Prostate gland (tissue), 2 donors: ENCODE results near the gene POU2F1. TPM values are rescaled to one million over a fixed set of nuclear protein-coding genes. Genes with fewer than 3 reads are reported as not detected.

Experiments used
- DNase-seq: peaks from one replicate; pipeline ENCODE4 v3.0.0-alpha.2; 2019; ENCODE audit warnings: low spot score
- H3K27ac ChIP-seq, 2 donors: fragments of 200-600 bp; sonication (generic); 2 replicates each; pipeline ENCODE4 v1.5.1; 2017 to 2019
- H3K27me3 ChIP-seq: fragments of 200-600 bp; sonication (generic); replicated peaks from 2 replicates; pipeline ENCODE4 v1.5.1; 2019; ENCODE audit not compliant: insufficient read depth
- H3K36me3 ChIP-seq, 2 donors: fragments of 200-600 bp; sonication (generic); 1 replicate in 1 of 2; 2 replicates in 1 of 2; pipeline versions ENCODE4 v1.5.1 to v1.8.1; 2017 to 2019
- H3K4me1 ChIP-seq: fragments of 200-600 bp; sonication (generic); replicated peaks from 2 replicates; pipeline ENCODE4 v1.5.1; 2019
- H3K4me3 ChIP-seq, 2 donors: fragments of 200-600 bp; sonication (generic); 2 replicates each; pipeline ENCODE4 v1.5.1; 2017 to 2019
- H3K9me3 ChIP-seq: fragments of 200-600 bp; sonication (generic); 2 replicates; pipeline ENCODE4 v1.5.1; 2017
- POLR2A ChIP-seq: fragments of 450-650 bp; IDR thresholded peaks from one replicate; pipeline ENCODE4 v1.6.1; 2016; ENCODE audit warnings: antibody characterized with exemption, mild to moderate bottlenecking
- POLR2AphosphoS5 ChIP-seq: sonication (generic); formaldehyde crosslinking; IDR thresholded peaks from one replicate; pipeline ENCODE4 v1.6.1; 2017; ENCODE audit warnings: antibody characterized with exemption
- WGBS: methylation state at CpG from one replicate; pipeline ENCODE4 v1.1.5; 2018; 5-methylcytosine and 5-hydroxymethylcytosine counted together
- intact Hi-C: fragments of 100-400 bp; cut with DNase I; formaldehyde crosslinking; loops from one replicate; pipeline ENCODE4 v1.14.2; 2022
- total RNA-seq, 2 donors: library from RNA; depleted of rRNA; stranded (reverse); fragments of >200 nt; gene quantifications; one replicate each; pipeline ENCODE4 v1.1.0, GENCODE V29; 2016
- TF ChIP-seq, protein P1 (sequence below), 4 experiments: fragments of 200-600 bp in 2 of 4; fragments of 450-650 bp in 2 of 4; sonication (generic) in 2 of 4; IDR thresholded peaks; 1 replicate in 3 of 4; 2 replicates in 1 of 4; pipeline ENCODE4 v1.5.1; 2016 to 2019; ENCODE audit warnings: antibody characterized with exemption in 4 of 4, mild to moderate bottlenecking in 2 of 4, moderate library complexity in 2 of 4

The POU2F1 gene
- total RNA-seq, 2 donors from 2014 or later = 10.9 to 26.6 TPM

DNA sequence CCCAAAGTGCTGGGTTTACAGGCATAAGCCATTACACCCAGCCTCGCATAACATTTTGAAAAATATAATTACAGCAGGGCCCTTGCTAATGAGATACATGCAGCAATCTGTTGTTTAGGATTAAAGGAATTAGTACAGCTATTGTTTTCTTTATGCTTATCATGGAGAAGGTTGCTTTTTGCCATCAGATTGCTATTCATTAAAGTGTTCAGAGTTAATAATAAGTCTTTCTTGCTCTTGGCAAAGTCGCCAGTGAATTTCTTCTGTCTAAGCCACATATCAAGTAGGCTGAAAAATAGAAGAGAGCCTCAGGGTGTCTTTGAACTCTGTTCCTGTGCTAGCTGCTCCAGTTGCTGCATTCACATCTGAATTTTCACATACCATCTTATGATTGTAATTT is 144.1 kb downstream of the POU2F1 start:
- Histone ChIP-seq H3K9me3 (no peaks in the 10 kb centered on the region), H3K4me3 (no peak overlapping the region), H3K27ac (no peak overlapping the region), H3K27me3 (no peaks in the 10 kb centered on the region), H3K36me3 (no peaks in the 10 kb centered on the region), H3K4me1 (no peaks in the 10 kb centered on the region)
- DNase-seq = no peak
- TF ChIP-seq POLR2AphosphoS5 (no peak), POLR2A (no peak)
- TF ChIP-seq, protein P1, sequence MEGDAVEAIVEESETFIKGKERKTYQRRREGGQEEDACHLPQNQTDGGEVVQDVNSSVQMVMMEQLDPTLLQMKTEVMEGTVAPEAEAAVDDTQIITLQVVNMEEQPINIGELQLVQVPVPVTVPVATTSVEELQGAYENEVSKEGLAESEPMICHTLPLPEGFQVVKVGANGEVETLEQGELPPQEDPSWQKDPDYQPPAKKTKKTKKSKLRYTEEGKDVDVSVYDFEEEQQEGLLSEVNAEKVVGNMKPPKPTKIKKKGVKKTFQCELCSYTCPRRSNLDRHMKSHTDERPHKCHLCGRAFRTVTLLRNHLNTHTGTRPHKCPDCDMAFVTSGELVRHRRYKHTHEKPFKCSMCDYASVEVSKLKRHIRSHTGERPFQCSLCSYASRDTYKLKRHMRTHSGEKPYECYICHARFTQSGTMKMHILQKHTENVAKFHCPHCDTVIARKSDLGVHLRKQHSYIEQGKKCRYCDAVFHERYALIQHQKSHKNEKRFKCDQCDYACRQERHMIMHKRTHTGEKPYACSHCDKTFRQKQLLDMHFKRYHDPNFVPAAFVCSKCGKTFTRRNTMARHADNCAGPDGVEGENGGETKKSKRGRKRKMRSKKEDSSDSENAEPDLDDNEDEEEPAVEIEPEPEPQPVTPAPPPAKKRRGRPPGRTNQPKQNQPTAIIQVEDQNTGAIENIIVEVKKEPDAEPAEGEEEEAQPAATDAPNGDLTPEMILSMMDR (IDR thresholded peaks at IDR 0.05) = no peak
- 83% methylated on average over 2 of the region's 2 CpGs for WGBS
- intact Hi-C loops = no loop called here

DNA sequence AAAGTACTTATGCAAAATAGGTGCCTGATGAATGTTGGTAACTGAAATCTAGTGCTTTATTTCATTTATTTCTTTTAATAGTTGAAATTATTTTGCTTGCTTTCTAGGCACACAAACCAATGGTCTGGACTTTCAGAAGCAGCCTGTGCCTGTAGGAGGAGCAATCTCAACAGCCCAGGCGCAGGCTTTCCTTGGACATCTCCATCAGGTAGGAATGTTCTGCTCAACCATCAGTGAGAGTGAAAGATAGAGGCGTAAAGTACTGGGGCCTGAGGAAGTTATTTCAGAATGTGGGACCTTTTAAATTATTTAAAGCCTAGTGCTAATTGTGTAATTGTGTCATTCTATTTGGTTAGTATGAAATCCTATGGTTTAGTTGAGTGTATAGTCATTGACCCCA is 144.7 kb downstream of the POU2F1 start:
- TF ChIP-seq, protein P1 (IDR thresholded peaks at IDR 0.05) = no peak
- TF ChIP-seq POLR2AphosphoS5 (no peak), POLR2A (no peak)
- H3K27ac ChIP-seq = no peak overlapping the region
- no peaks in the 10 kb centered on the region for H3K27me3 ChIP-seq
- intact Hi-C loops = no loop called here
- no peaks in the 10 kb centered on the region for H3K36me3 ChIP-seq
- 94% methylated on average over 2 of the region's 2 CpGs for WGBS
- H3K9me3 ChIP-seq = no peaks in the 10 kb centered on the region
- H3K4me3 ChIP-seq = no peak overlapping the region
- no peaks in the 10 kb centered on the region for H3K4me1 ChIP-seq
- no peak for DNase-seq

DNA sequence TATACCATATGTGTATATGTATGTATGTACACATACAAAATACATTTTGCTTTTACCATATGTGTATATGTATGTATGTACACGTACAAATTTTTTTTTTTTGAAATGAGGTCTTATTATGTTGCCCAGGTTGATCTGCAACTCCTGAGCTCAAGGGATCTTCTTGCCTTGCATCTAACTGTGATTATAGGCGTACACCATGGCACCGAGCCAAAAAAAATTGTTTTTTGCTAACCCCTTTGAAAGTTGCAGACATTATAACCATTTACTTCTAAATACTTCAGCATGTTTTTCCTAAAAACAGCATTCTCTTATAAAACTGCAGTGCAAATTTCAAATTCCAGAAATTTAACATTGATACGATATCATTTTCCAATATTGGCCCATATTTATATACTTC is 147.0 kb downstream of the POU2F1 start:
- no peaks in the 10 kb centered on the region for H3K9me3 ChIP-seq
- intact Hi-C loops = no loop called here
- no peaks in the 10 kb centered on the region for H3K27me3 ChIP-seq
- DNase-seq = no peak
- no peaks in the 10 kb centered on the region for H3K36me3 ChIP-seq
- H3K4me3 ChIP-seq = no peak overlapping the region
- 95% methylated on average over 4 of the region's 4 CpGs for WGBS
- no peaks in the 10 kb centered on the region for H3K4me1 ChIP-seq
- no peak overlapping the region for H3K27ac ChIP-seq
- TF ChIP-seq POLR2A = no peak
- TF ChIP-seq, protein P1 (IDR thresholded peaks at IDR 0.05) = no peak
- TF ChIP-seq POLR2AphosphoS5 = no peak

DNA sequence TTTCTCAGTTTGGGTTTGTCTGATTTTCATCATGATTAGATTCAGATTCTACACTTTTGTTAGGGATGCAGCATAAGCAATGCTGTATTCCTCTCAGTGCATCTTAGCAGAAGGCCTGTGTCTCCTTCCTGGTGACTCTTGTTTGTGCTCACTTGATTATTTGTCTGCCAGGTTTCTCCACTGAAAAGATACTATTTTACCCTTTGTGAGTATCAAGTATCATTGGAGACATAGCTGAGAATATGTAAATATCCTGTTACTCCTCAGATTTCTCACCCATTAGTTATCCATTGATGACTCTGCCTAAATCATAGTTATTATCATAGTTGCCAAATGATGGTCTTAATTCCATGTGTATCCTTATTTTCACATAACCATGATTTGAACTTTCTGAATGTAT is 148.5 kb downstream of the POU2F1 start:
- H3K27me3 ChIP-seq = no peaks in the 10 kb centered on the region
- no peak for TF ChIP-seq POLR2AphosphoS5
- no peak for TF ChIP-seq POLR2A
- TF ChIP-seq, protein P1 (IDR thresholded peaks at IDR 0.05) = no peak
- H3K4me1 ChIP-seq = no peaks in the 10 kb centered on the region
- no peak for DNase-seq
- H3K9me3 ChIP-seq = no peaks in the 10 kb centered on the region
- H3K4me3 ChIP-seq = no peak overlapping the region
- intact Hi-C loops = no loop called here
- H3K27ac ChIP-seq = no peak overlapping the region
- H3K36me3 ChIP-seq = no peaks in the 10 kb centered on the region

DNA sequence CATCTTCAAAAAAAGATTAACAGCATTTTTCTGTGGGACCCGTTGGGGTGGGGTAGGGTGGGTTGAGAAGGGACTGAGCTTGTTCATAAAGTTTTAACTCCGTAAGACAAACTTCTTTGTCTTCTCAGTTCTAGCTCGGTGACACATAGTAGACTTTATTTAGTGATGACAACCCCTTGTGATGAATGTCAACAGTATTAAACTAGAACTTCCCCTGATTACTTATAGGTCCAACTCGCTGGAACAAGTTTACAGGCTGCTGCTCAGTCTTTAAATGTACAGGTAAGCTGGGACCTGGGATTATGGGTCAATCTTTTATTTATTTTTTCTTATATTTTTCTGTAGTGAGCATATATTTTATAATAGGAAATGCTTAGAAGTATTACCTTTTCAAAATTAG is 149.2 kb downstream of the POU2F1 start:
- no peak overlapping the region for H3K4me3 ChIP-seq
- TF ChIP-seq, protein P1 (IDR thresholded peaks at IDR 0.05) = no peak
- TF ChIP-seq POLR2A = no peak
- TF ChIP-seq POLR2AphosphoS5 = no peak
- H3K36me3 ChIP-seq = no peaks in the 10 kb centered on the region
- H3K27me3 ChIP-seq = no peaks in the 10 kb centered on the region
- no peaks in the 10 kb centered on the region for H3K4me1 ChIP-seq
- no peak for DNase-seq
- 52% methylated on average over 4 of the region's 4 CpGs for WGBS
- H3K9me3 ChIP-seq = no peaks in the 10 kb centered on the region
- intact Hi-C loops = no loop called here
- H3K27ac ChIP-seq = no peak overlapping the region
